GM19372 (cell line): ENCODE data around the gene OTOGL.
"Not testable (repeated sequence)": the region's sequence is repeated elsewhere in the genome, so short reads cannot be mapped to it uniquely, and the experiment has no call there.

Source experiments
- ATAC-seq: cut with Tn5 transposase; IDR thresholded peaks from one replicate; pipeline ENCODE4 v1.9.1; 2021; ENCODE audit warnings: mild to moderate bottlenecking, low read depth, moderate library complexity; ENCODE audit not compliant: unreplicated experiment

The OTOGL gene

GRCh38 chr12:80268924-80269749, 169.8 kb downstream of the OTOGL start:
- ATAC-seq, result no peak

GRCh38 chr12:80269803-80270552, 170.6 kb downstream of the OTOGL start:
- peak; percentile 56 for ATAC-seq

DNA sequence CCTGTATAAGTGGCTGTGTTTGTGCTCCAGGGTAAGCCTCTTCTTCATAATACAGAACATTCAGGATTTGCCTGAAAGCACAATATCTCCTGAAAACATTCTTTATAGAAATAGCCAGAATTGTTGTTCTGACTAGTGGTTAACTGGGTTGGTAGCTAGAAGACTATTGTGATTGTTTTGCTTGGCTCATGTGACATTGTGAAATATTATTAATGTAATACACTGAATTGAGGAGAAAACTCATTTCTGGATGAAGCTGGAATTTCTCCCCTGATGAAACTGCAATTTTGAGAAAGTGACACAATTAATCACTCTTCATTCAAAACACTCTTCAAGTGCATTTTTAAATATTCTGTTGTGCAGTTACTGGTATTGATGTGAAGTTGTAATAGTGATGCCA, 172.4 kb downstream of the OTOGL start:
- ATAC-seq, result no peak

DNA sequence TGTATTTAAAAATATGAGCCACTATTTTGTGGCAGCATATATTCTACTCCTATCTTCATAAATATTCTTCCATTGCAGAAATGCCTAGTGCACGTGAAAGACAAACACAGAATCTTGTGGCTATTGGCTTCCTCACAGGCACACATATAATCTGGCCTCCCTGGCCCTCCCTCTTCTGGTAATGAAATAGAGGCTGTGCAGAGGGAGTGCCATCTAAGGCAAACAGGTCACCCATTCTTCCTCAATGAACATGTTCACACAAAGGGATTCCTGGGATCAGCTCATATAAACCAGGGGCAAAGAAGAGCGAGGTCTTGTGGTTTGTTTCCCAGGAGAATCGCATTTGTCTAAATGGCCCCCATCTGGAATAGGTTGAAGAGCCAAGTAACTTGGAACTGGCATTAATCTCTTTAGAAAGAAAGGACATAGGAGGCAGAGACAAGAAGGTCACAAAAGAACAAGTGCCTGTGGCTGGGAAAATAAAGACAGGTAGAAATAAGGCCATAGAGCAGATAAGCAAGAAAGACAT, 173.1 kb downstream of the OTOGL start:
- ATAC-seq, result no peak

GRCh38 chr12:80273144-80273543, 173.8 kb downstream of the OTOGL start:
- ATAC-seq, result no peak

- no peak for ATAC-seq
These were observed 178.4 kb downstream of the OTOGL start for GRCh38 chr12:80277732-80278131.

- no peak for ATAC-seq
These were observed 182.9 kb downstream of the OTOGL start for GRCh38 chr12:80282226-80282625.

GRCh38 chr12:80282761-80283160, 183.4 kb downstream of the OTOGL start:
- ATAC-seq, result no peak

GRCh38 chr12:80291108-80291754, 191.9 kb downstream of the OTOGL start:
- peak; percentile 47 for ATAC-seq

GRCh38 chr12:80293347-80293746, 194.0 kb downstream of the OTOGL start:
- ATAC-seq, result peak; percentile 48

- peak; percentile 50 for ATAC-seq
These were observed 194.4 kb downstream of the OTOGL start for GRCh38 chr12:80293759-80294158.

- no peak for ATAC-seq
These were observed 199.9 kb downstream of the OTOGL start for GRCh38 chr12:80299219-80299618.

DNA sequence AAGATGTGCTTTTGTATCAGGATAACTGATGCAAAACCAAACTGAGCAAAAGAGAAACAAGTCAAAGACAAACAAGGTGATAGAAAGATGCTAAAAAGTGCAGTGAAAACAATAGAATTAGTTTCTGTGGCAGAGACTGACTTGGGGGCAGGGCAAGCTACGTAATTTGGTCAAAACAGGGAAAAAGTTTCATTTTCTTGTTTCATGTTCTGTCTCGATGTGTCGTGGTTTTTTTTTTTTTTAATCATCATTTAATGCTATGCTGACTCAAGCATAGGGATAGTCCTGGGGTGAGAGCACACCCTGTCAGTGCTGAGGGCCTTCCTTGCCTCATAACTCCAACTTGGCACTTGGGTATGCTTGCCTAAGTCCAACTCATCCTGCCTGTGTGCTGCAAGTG, 200.6 kb downstream of the OTOGL start:
- ATAC-seq, result peak; percentile 53

GRCh38 chr12:80307436-80307835, 208.1 kb downstream of the OTOGL start:
- ATAC-seq, result not testable (repeated sequence)

- no peak for ATAC-seq
These were observed 213.9 kb downstream of the OTOGL start for GRCh38 chr12:80313209-80313608.

- ATAC-seq, result no peak
These were observed 215.4 kb downstream of the OTOGL start for GRCh38 chr12:80314741-80315140.

GRCh38 chr12:80316222-80316621, 216.9 kb downstream of the OTOGL start:
- ATAC-seq, result no peak

- no peak for ATAC-seq
These were observed 218.0 kb downstream of the OTOGL start for GRCh38 chr12:80317307-80317706.

DNA sequence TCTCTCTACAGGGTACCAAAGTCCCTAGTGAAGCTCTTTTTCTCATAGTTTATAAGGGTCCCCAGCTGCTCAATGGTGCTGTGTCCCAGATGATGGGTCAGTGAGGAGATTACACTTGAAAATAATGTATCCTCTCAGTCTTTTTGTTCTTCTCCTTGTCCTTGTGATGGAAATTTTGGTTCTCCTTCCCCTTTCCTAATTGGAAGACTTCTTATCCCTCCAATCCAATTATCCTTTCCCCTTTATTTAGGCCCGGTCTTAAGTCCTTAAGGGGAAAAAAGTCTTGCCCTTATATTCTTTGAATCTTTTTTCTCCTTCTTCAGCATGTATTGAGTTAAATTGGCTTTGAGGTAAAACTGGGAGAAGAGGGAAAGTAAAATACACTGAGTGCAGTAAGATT, 218.6 kb downstream of the OTOGL start:
- no peak for ATAC-seq

DNA sequence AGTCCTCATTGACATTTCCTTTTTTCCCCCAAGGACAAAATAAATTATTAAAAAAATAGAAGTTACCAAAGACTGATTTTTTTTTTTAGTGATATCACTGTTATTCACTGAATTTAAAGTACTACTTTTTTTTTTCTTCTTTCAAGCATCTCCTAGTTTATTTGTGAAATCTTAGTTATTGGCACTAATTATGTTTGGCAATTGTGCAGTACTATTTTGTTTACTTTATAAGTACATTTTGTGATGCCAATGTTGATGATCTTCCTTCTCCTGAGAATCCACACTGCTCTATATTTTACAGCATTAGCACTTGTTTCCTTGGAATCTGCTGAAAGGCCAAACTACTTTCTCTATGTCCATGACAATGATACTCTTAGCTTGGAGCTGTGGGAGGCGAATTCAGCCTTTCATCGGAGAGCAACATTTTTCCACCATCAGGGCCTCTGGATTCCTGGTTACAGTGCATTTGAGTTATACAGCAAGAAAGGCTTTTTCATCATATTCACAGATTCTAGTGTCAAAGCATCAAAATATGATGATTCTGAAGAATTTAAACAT, 220.9 kb downstream of the OTOGL start:
- no peak for ATAC-seq

- no peak for ATAC-seq
These were observed 222.3 kb downstream of the OTOGL start for GRCh38 chr12:80321653-80322052.
